Measurements from ENCODE around the gene CCDC167.

Gene CCDC167

GRCh38 chr6:37459981-37460800 is 39.5 kb downstream of the CCDC167 start:
- no peak overlapping the region for H3K4me3 ChIP-seq (ENCODE audit: low read depth, low read length)
- TF ChIP-seq CTCF (IDR thresholded peaks at IDR 0.05; ENCODE audit: low read depth, low read length), result no peak

DNA sequence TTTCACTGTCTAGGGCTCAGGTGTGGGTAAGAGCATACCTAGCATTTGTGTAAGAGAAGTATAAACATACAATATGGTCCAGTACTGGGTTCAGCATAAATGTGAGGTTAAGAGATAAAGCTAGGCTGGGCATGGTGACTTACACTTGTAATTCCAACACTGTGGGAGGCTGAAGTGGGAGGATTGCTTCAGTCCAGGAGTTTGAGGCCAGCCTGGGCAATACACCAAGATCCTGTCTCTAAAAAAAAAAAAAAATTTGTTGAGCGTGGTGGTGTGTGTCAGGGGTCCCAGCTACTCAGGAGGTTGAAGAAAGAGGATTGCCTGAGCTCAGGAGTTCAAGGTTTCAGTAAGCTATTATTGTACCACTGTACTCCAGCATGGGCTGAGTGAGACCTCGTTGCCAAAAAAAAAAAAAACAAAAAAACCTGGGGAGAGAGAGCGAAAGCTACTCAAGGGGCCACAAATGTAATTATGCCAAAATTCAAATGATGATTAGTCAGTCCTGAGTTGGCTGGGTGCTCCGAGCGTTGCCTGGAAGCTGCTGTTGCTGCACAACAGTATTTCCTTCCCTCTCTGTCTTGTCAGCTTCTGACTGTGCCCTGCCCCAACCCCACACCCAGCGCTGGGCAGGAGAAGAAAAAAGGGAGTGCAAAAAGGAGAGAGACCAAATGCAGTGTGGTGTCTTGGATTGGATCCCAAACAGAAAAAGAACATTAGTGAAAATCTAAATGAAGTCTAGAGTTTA is 42.7 kb downstream of the CCDC167 start:
- no peak overlapping the region for H3K4me3 ChIP-seq (ENCODE audit: low read depth, low read length)
- no peak for TF ChIP-seq CTCF (IDR thresholded peaks at IDR 0.05; ENCODE audit: low read depth, low read length)

DNA sequence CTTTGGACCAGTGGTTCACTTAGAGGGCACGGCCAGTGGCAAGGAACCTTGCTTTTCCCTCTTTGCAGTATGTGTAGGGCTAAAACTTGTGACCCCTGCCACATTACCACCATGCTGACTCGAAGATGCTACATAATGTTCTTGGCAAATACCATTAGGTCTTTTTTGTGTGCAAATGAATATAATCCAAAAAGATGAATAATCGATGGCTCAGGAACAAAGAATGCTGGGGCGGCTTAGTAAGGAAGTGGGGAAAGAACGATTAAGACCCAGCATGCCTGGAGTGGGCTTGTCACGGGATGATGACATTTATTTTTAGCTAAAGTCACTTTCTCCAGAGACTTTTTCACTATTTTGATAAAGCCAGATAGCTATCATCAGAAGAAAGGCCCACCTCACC is 43.6 kb downstream of the CCDC167 start:
- no peak for TF ChIP-seq CTCF (IDR thresholded peaks at IDR 0.05; ENCODE audit: low read depth, low read length)
- no peak overlapping the region for H3K4me3 ChIP-seq (ENCODE audit: low read depth, low read length)

DNA sequence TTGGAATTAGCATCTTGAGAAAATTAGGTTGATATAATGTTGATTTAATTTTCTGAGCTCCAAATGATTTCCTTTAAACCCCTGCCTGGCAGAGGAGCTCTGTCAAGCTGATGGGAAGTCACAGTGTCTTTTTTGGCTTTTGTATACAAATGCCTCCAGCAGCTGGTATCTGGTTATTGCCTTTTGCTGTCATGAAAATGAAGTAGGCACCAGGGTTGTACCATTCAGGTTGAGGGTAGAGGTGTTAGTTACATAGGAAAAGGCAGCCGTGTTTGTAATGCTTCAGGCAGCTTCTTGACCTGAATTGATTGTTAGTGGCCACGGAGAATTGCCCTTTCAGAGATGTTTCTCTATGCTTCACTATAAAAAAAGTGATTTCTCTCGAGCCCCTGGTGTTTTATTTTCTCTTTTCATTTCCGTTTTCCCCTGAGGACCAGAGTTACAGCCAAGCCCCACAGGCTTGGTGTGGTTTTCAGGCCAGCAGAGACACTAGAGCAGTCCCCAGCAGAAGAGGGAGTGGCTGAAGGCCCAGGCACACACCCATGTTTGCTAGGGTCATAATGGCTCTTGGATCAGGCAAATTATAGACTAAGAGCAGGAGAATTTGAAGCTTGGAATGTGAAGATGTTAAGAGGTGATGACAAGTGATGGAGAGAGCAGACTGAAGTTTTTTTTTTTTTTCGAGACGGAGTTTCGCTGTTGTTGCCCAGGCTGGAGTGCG is 45.1 kb downstream of the CCDC167 start:
- no peak overlapping the region for H3K4me3 ChIP-seq (ENCODE audit: low read depth, low read length)
- TF ChIP-seq CTCF (IDR thresholded peaks at IDR 0.05; ENCODE audit: low read depth, low read length), result no peak

- H3K4me3 ChIP-seq (ENCODE audit: low read depth, low read length), result no peak overlapping the region
- no peak for TF ChIP-seq CTCF (IDR thresholded peaks at IDR 0.05; ENCODE audit: low read depth, low read length)
Observed at GRCh38 chr6:37452522-37452921, 47.2 kb downstream of the CCDC167 start.

- TF ChIP-seq CTCF (IDR thresholded peaks at IDR 0.05; ENCODE audit: low read depth, low read length), result no peak
- H3K4me3 ChIP-seq (ENCODE audit: low read depth, low read length), result no peak overlapping the region
Observed at GRCh38 chr6:37451441-37452193, 48.1 kb downstream of the CCDC167 start.
